GM19328 (cell line): ENCODE data around the gene ANKRD40.

Experiments
- ATAC-seq: cut with Tn5 transposase; IDR thresholded peaks from one replicate; pipeline ENCODE4 v1.9.1; 2021; ENCODE audit warnings: mild to moderate bottlenecking, moderate library complexity; ENCODE audit not compliant: unreplicated experiment

Gene ANKRD40

GRCh38 chr17:50672831-50673551 lies 34.7 kb downstream of the ANKRD40 start:
- ATAC-seq, result no peak

GRCh38 chr17:50672071-50672470 lies 35.6 kb downstream of the ANKRD40 start:
- ATAC-seq, result no peak

GRCh38 chr17:50668838-50669581 lies 38.7 kb downstream of the ANKRD40 start:
- ATAC-seq, result no peak

GRCh38 chr17:50668025-50668837 lies 39.5 kb downstream of the ANKRD40 start:
- ATAC-seq, result no peak

GRCh38 chr17:50667259-50668024 lies 40.3 kb downstream of the ANKRD40 start:
- ATAC-seq, result no peak

- no peak for ATAC-seq
These were observed 41.4 kb downstream of the ANKRD40 start for GRCh38 chr17:50666316-50666715.

- ATAC-seq, result no peak
These were observed 41.9 kb downstream of the ANKRD40 start for GRCh38 chr17:50665838-50666237.

- ATAC-seq, result no peak
These were observed 42.8 kb downstream of the ANKRD40 start for GRCh38 chr17:50664788-50665458.

GRCh38 chr17:50663812-50664374 lies 43.8 kb downstream of the ANKRD40 start:
- ATAC-seq, result no peak

- ATAC-seq, result no peak
These were observed 45.0 kb downstream of the ANKRD40 start for GRCh38 chr17:50662632-50663225.

GRCh38 chr17:50661795-50662391 lies 45.8 kb downstream of the ANKRD40 start:
- no peak for ATAC-seq

GRCh38 chr17:50661348-50661747 lies 46.4 kb downstream of the ANKRD40 start:
- no peak for ATAC-seq

- ATAC-seq, result no peak
These were observed 46.8 kb downstream of the ANKRD40 start for GRCh38 chr17:50660887-50661345.

GRCh38 chr17:50660042-50660886 lies 47.5 kb downstream of the ANKRD40 start:
- no peak for ATAC-seq

- ATAC-seq, result no peak
These were observed 48.5 kb downstream of the ANKRD40 start for GRCh38 chr17:50659179-50659578.

- no peak for ATAC-seq
These were observed 49.1 kb downstream of the ANKRD40 start for GRCh38 chr17:50658616-50659015.

- no peak for ATAC-seq
These were observed 50.1 kb downstream of the ANKRD40 start for GRCh38 chr17:50657627-50658026.

GRCh38 chr17:50657054-50657453 lies 50.7 kb downstream of the ANKRD40 start:
- ATAC-seq, result no peak
